Measurements from ENCODE around the gene PRR14.
"Not testable (repeated sequence)": the region's sequence is repeated elsewhere in the genome, so short reads cannot be mapped to it uniquely, and the experiment has no call there.

The PRR14 gene

GRCh38 chr16:30700971-30701370 lies 50.2 kb downstream of the PRR14 start:
- Histone ChIP-seq H3K9me3 (ENCODE audit: control insufficient read depth, insufficient read depth, low read length) (no peaks in the 10 kb centered on the region), H3K4me1 (ENCODE audit: control insufficient read depth, insufficient read depth, low read length) (no peaks in the 10 kb centered on the region), H3K36me3 (ENCODE audit: control insufficient read depth, insufficient read depth, low read length) (peaks cover 23% of the 10 kb centered on the region), H3K9ac (ENCODE audit: low read depth, low read length) (no peak overlapping the region), H3K4me3 (ENCODE audit: low read depth, low read length) (no peak overlapping the region), H3K27me3 (ENCODE audit: control insufficient read depth, insufficient read depth, low read length) (peaks cover 15% of the 10 kb centered on the region)

GRCh38 chr16:30703071-30703470 lies 52.3 kb downstream of the PRR14 start:
- H3K9me3 ChIP-seq (ENCODE audit: control insufficient read depth, insufficient read depth, low read length); H3K9ac ChIP-seq (ENCODE audit: low read depth, low read length); H3K4me1 ChIP-seq (ENCODE audit: control insufficient read depth, insufficient read depth, low read length); H3K4me3 ChIP-seq (ENCODE audit: low read depth, low read length); H3K27me3 ChIP-seq (ENCODE audit: control insufficient read depth, insufficient read depth, low read length): not testable (repeated sequence)
- H3K36me3 ChIP-seq (ENCODE audit: control insufficient read depth, insufficient read depth, low read length), result peaks cover 36% of the 10 kb centered on the region

- Histone ChIP-seq H3K9me3 (ENCODE audit: control insufficient read depth, insufficient read depth, low read length) (no peaks in the 10 kb centered on the region), H3K36me3 (ENCODE audit: control insufficient read depth, insufficient read depth, low read length) (peaks cover 40% of the 10 kb centered on the region)
These were observed 53.2 kb downstream of the PRR14 start for GRCh38 chr16:30703971-30704370.

More at GRCh38 chr16:30703971-30704370, 53.2 kb downstream of the PRR14 start:
- Histone ChIP-seq H3K27me3 (ENCODE audit: control insufficient read depth, insufficient read depth, low read length) (no peaks in the 10 kb centered on the region), H3K4me1 (ENCODE audit: control insufficient read depth, insufficient read depth, low read length) (no peaks in the 10 kb centered on the region), H3K4me3 (ENCODE audit: low read depth, low read length) (no peak overlapping the region), H3K9ac (ENCODE audit: low read depth, low read length) (no peak overlapping the region)

All from iPS-15b (cell line).